ENCODE measurements around the gene PROSER1. TPM values are rescaled to one million over a fixed set of nuclear protein-coding genes. Genes with fewer than 3 reads are reported as not detected.

Gene PROSER1
- 12.9 TPM for polyA plus RNA-seq (2012; ENCODE audit: insufficient read length, low read depth)

DNA sequence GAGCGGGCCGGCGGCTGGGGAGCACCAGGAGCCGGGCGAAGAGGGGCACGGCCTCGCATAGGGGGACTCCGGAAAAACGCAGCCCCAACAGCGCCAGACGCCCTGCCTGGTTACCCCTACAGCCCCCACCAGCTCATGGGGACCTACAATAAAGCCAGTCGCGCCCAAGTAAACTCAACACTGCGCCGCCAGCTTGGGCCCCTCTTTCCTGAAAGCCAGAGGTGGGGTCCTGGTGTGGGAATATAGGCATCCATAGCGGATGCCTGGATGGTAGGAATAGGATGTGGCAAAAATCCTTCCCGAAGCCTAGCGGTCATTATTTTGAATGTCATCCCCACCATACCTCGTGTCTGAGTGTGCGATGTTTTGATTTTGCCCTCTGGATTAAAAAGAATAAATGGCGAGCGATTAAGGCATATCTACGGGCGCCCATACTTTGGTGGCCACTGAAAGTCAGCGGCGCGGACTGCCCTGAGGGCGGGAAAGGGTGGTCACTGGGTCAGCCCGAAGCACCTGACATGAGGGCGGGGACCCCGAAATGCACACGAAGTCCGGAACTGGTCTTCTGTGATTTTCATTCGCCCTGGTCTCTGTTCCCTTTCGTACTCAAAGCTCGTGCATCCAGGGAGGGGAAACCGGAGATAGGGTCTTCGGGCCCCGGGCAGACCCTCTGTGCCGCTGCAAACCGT lies at the start of gene PROSER1, which contains the start of gene NHLRC3:
PROSER1 (minus strand) TSS at position 210 of the 689 bp plus-strand sequence. CDS start 847 bp downstream, outside the sequence.
NHLRC3 (plus strand) TSS at position 577 of the 689 bp plus-strand sequence. CDS start 184 bp downstream, outside the sequence.
- TF ChIP-seq FOXP2 (optimal IDR thresholded peaks at IDR 0.05; ENCODE audit: borderline replicate concordance, extremely low read depth, extremely low read length, insufficient read depth) (peak; percentile 41), TAF1 (IDR thresholded peaks at IDR 0.05; ENCODE audit: borderline replicate concordance, insufficient read depth, low read length) (no peak), SIN3A (IDR thresholded peaks at IDR 0.05; ENCODE audit: borderline replicate concordance, insufficient read depth, low read length) (no peak), POLR2AphosphoS5 (IDR thresholded peaks at IDR 0.05; ENCODE audit: low read depth, low read length) (peak; percentile 60)
- TF ChIP-seq, protein P1, sequence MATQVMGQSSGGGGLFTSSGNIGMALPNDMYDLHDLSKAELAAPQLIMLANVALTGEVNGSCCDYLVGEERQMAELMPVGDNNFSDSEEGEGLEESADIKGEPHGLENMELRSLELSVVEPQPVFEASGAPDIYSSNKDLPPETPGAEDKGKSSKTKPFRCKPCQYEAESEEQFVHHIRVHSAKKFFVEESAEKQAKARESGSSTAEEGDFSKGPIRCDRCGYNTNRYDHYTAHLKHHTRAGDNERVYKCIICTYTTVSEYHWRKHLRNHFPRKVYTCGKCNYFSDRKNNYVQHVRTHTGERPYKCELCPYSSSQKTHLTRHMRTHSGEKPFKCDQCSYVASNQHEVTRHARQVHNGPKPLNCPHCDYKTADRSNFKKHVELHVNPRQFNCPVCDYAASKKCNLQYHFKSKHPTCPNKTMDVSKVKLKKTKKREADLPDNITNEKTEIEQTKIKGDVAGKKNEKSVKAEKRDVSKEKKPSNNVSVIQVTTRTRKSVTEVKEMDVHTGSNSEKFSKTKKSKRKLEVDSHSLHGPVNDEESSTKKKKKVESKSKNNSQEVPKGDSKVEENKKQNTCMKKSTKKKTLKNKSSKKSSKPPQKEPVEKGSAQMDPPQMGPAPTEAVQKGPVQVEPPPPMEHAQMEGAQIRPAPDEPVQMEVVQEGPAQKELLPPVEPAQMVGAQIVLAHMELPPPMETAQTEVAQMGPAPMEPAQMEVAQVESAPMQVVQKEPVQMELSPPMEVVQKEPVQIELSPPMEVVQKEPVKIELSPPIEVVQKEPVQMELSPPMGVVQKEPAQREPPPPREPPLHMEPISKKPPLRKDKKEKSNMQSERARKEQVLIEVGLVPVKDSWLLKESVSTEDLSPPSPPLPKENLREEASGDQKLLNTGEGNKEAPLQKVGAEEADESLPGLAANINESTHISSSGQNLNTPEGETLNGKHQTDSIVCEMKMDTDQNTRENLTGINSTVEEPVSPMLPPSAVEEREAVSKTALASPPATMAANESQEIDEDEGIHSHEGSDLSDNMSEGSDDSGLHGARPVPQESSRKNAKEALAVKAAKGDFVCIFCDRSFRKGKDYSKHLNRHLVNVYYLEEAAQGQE (IDR thresholded peaks at IDR 0.05; ENCODE audit: insufficient read depth in 1 of 2, low read depth in 2 of 2, low read length in 2 of 2): no peak

DNA sequence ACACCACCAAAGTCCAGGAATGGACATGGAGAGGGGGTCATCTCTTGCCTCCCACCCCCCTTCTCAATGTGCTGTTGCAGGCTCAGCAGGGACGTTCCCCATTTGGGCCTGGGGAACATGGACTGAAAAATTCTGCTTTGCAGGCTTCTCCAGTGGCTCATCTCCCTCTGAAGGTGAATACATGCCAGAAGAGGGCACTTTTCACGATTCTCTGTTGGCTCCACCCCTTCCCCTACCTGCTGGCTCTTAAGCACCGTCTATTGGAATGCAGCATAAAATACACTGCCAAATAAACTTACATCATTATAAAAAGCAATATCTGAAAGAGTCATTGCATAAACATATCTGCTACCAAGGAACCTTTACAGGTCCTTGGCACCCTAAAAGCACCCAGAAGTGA lies 36.1 kb upstream of the PROSER1 start:
- TF ChIP-seq FOXP2 (optimal IDR thresholded peaks at IDR 0.05; ENCODE audit: borderline replicate concordance, extremely low read depth, extremely low read length, insufficient read depth): no peak
- no peak for TF ChIP-seq POLR2AphosphoS5 (IDR thresholded peaks at IDR 0.05; ENCODE audit: low read depth, low read length)
- TF ChIP-seq, protein P1 (IDR thresholded peaks at IDR 0.05; ENCODE audit: insufficient read depth in 1 of 2, low read depth in 2 of 2, low read length in 2 of 2): no peak
- TF ChIP-seq TAF1 (IDR thresholded peaks at IDR 0.05; ENCODE audit: borderline replicate concordance, insufficient read depth, low read length): no peak
- no peak for TF ChIP-seq SIN3A (IDR thresholded peaks at IDR 0.05; ENCODE audit: borderline replicate concordance, insufficient read depth, low read length)

DNA sequence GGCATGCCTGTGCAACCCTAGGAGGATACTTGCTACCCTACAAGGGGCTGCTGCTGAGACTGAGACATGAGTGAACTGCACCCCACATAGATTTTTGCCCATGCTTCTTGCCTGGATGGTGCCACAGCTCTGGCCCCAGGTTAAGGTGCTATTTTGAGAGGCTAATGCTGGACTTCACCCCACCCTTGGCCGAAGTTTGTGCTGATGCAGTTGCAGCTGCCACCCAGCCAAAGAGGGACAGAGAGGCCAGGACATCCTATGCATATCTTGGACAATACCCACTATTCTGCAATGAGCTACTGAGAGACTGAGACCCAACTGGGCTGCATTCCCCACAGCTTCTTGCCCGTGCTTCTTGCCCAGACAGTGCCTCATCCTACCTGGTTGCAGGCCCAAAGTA lies 35.0 kb upstream of the PROSER1 start:
- no peak for TF ChIP-seq TAF1 (IDR thresholded peaks at IDR 0.05; ENCODE audit: borderline replicate concordance, insufficient read depth, low read length)
- TF ChIP-seq SIN3A (IDR thresholded peaks at IDR 0.05; ENCODE audit: borderline replicate concordance, insufficient read depth, low read length): no peak

DNA sequence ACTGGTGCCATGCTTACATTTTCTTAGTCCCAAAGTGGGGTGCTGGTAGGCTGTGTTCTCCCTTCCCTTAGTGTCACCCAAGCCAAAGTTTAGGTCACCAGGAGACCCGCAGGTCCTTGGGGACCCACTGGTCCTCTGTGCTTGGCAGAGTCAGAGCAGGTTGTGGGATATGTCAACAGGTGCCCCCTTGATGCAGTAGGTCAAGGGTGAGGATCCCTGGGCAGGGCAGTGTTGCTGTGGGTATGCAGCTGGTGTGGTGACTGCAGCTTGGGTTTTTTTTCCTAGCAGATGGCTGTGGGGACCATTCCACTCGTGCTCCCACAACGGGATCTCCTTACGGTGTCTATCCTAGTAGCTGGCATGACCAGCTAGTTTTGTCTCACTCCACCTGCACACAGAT lies 24.1 kb upstream of the PROSER1 start:
- TF ChIP-seq POLR2AphosphoS5 (IDR thresholded peaks at IDR 0.05; ENCODE audit: low read depth, low read length) (no peak), SIN3A (IDR thresholded peaks at IDR 0.05; ENCODE audit: borderline replicate concordance, insufficient read depth, low read length) (no peak), FOXP2 (optimal IDR thresholded peaks at IDR 0.05; ENCODE audit: borderline replicate concordance, extremely low read depth, extremely low read length, insufficient read depth) (no peak), TAF1 (IDR thresholded peaks at IDR 0.05; ENCODE audit: borderline replicate concordance, insufficient read depth, low read length) (no peak)
- TF ChIP-seq, protein P1 (IDR thresholded peaks at IDR 0.05; ENCODE audit: insufficient read depth in 1 of 2, low read depth in 2 of 2, low read length in 2 of 2): no peak

DNA sequence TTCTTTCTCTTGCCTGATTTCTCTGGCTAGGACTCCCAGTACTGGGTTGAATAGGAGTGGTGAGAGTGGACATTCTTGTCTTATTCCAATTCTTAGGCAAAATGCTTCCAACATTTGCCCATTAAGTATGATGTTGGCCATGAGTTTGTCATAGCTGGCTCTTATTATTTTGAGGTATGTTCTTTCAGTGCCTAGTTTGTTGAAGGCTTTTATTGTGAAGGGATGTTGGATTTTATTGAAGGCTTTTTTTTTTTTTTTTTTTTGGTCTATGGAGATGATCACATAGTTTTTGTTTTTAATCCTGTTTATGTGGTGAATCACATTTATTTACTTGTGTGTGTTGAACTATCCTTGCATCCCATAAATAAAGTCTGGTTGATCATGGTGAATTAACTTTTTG lies 20.2 kb upstream of the PROSER1 start:
- TF ChIP-seq, protein P1 (IDR thresholded peaks at IDR 0.05; ENCODE audit: insufficient read depth in 1 of 2, low read depth in 2 of 2, low read length in 2 of 2): no peak
- no peak for TF ChIP-seq TAF1 (IDR thresholded peaks at IDR 0.05; ENCODE audit: borderline replicate concordance, insufficient read depth, low read length)
- TF ChIP-seq SIN3A (IDR thresholded peaks at IDR 0.05; ENCODE audit: borderline replicate concordance, insufficient read depth, low read length): no peak
- TF ChIP-seq FOXP2 (optimal IDR thresholded peaks at IDR 0.05; ENCODE audit: borderline replicate concordance, extremely low read depth, extremely low read length, insufficient read depth): no peak
- TF ChIP-seq POLR2AphosphoS5 (IDR thresholded peaks at IDR 0.05; ENCODE audit: low read depth, low read length): no peak
